ENCODE data around the gene GZMM.
"Not testable (repeated sequence)": the region's sequence is repeated elsewhere in the genome, so short reads cannot be mapped to it uniquely, and the experiment has no call there.

DNA sequence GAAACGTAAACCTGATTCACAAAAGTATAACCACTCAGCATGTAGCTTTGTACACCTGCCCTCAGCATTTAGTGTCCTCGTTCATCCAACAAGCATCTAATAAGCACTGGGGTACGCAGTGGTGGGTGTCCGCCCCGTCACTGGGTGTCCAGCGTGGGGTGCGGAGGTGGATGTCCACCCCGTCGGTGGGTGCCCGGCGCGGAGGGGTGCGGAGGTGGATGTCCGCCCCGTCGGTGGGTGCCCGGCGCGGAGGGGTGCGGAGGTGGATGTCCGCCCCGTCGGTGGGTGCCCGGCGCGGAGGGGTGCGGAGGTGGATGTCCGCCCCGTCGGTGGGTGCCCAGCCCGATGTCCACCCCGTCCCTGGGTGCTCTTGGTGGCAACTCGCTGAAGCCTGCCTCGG lies 41.3 kb downstream of the GZMM start:
- TF ChIP-seq POLR2AphosphoS5, EP300 (IDR thresholded peaks at IDR 0.05): not testable (repeated sequence)
- TF ChIP-seq, protein P1, sequence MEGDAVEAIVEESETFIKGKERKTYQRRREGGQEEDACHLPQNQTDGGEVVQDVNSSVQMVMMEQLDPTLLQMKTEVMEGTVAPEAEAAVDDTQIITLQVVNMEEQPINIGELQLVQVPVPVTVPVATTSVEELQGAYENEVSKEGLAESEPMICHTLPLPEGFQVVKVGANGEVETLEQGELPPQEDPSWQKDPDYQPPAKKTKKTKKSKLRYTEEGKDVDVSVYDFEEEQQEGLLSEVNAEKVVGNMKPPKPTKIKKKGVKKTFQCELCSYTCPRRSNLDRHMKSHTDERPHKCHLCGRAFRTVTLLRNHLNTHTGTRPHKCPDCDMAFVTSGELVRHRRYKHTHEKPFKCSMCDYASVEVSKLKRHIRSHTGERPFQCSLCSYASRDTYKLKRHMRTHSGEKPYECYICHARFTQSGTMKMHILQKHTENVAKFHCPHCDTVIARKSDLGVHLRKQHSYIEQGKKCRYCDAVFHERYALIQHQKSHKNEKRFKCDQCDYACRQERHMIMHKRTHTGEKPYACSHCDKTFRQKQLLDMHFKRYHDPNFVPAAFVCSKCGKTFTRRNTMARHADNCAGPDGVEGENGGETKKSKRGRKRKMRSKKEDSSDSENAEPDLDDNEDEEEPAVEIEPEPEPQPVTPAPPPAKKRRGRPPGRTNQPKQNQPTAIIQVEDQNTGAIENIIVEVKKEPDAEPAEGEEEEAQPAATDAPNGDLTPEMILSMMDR (IDR thresholded peaks at IDR 0.05), result not testable (repeated sequence)

Data from upper lobe of left lung (tissue), 4 donors.